Ovary (tissue), 3 donors: ENCODE measurements around the gene CTDSPL.
A peak's percentile ranks its signal among the peaks of the same experiment; 100 is the strongest.

Experiments used
- EP300 ChIP-seq: sonication (generic); formaldehyde crosslinking; IDR thresholded peaks from one replicate; pipeline ENCODE4 v1.6.1; 2017; ENCODE audit warnings: antibody characterized with exemption
- POLR2A ChIP-seq: fragments of 450-650 bp; IDR thresholded peaks from one replicate; pipeline ENCODE4 v1.6.1; 2017; ENCODE audit warnings: antibody characterized with exemption, mild to moderate bottlenecking, moderate library complexity
- TF ChIP-seq, protein P1 (sequence below), 3 donors: fragments of 450-650 bp in 2 of 3; fragments of 200-600 bp in 1 of 3; IDR thresholded peaks; one replicate each; pipeline versions ENCODE4 v1.5.1 to v1.8.0; 2016 to 2022; ENCODE audit warnings: antibody characterized with exemption in 3 of 3, mild to moderate bottlenecking in 1 of 3
- donor health status: DM: no; HTN: no; CAD: no.

DNA sequence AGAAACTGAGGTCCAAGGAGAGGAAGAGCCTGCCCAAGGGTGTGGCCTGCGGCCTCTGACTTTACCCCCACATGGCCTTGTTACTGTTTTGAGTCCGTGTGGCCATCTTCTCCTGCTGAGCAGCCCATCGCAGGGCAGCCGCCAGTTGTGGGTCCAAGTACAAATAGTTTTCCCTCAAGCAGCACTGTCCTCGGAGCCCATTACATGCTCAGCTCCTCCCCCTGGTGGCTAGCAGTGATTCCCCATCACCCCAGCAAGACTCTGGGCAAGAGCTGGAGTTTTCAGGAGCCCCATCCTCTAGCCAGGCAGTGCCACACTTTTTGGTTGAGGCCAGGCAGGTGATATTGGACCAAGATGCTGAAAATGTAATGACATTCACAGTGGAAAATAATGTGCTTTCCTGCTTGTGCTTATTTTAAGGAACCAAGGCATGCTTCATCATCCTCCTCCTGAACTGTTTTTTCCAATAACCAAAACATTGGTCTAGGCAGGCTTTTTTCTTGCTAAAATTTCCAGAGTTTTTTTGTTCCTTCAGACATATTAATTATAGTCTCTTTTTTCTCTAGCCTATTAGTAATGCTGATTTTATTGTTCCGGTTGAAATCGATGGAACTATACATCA is 105.7 kb downstream of the CTDSPL start:
- TF ChIP-seq, protein P1, sequence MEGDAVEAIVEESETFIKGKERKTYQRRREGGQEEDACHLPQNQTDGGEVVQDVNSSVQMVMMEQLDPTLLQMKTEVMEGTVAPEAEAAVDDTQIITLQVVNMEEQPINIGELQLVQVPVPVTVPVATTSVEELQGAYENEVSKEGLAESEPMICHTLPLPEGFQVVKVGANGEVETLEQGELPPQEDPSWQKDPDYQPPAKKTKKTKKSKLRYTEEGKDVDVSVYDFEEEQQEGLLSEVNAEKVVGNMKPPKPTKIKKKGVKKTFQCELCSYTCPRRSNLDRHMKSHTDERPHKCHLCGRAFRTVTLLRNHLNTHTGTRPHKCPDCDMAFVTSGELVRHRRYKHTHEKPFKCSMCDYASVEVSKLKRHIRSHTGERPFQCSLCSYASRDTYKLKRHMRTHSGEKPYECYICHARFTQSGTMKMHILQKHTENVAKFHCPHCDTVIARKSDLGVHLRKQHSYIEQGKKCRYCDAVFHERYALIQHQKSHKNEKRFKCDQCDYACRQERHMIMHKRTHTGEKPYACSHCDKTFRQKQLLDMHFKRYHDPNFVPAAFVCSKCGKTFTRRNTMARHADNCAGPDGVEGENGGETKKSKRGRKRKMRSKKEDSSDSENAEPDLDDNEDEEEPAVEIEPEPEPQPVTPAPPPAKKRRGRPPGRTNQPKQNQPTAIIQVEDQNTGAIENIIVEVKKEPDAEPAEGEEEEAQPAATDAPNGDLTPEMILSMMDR (IDR thresholded peaks at IDR 0.05), result peak; percentile 54 to 74 (median 59)
- TF ChIP-seq EP300 (no peak), POLR2A (no peak)
